Astrocyte of the spinal cord (primary cell): ENCODE results near the gene MBD3.

Experiments used
- DNase-seq: peaks from one replicate; pipeline ENCODE4 v3.0.0; 2011; ENCODE audit warnings: low read depth, low spot score
- H3K4me3 ChIP-seq: 2 replicates; pipeline ENCODE4 v1.5.1; 2011; ENCODE audit warnings: low read depth, mild to moderate bottlenecking, low read length, moderate library complexity
- CTCF ChIP-seq: IDR thresholded peaks from 2 replicates; pipeline ENCODE4 v1.5.1; 2012; ENCODE audit warnings: low read depth, mild to moderate bottlenecking, low read length, inconsistent platforms
- in situ Hi-C: cut with HindIII; loops from 2 replicates; pipeline ENCODE4 v1.10.0; 2017; ENCODE audit warnings: low sequenced_read_pairs

Gene MBD3

GRCh38 chr19:1587872-1588271, 4.8 kb downstream of the MBD3 start:
- H3K4me3 ChIP-seq, result no peak overlapping the region
- no peak for DNase-seq
- in situ Hi-C loops, result no loop called here
- TF ChIP-seq CTCF, result no peak

GRCh38 chr19:1585243-1585580, 7.5 kb downstream of the MBD3 start:
- H3K4me3 ChIP-seq, result no peak overlapping the region
- in situ Hi-C loops, result no loop called here
- no peak for TF ChIP-seq CTCF
- no peak for DNase-seq

- DNase-seq, result no peak
- in situ Hi-C loops, result no loop called here
- no peak for TF ChIP-seq CTCF
- no peak overlapping the region for H3K4me3 ChIP-seq
These were observed 8.0 kb downstream of the MBD3 start for GRCh38 chr19:1584500-1585242.

- no peak for DNase-seq
- in situ Hi-C loops, result no loop called here
- no peak overlapping the region for H3K4me3 ChIP-seq
- TF ChIP-seq CTCF, result no peak
These were observed 10.5 kb downstream of the MBD3 start for GRCh38 chr19:1582201-1582600.

- in situ Hi-C loops, result no loop called here
- DNase-seq, result no peak
- H3K4me3 ChIP-seq, result no peak overlapping the region
- TF ChIP-seq CTCF, result no peak
These were observed 11.7 kb downstream of the MBD3 start for GRCh38 chr19:1580957-1581356.

GRCh38 chr19:1580382-1580781, 12.3 kb downstream of the MBD3 start:
- TF ChIP-seq CTCF, result no peak
- no peak overlapping the region for H3K4me3 ChIP-seq
- in situ Hi-C loops, result no loop called here
- no peak for DNase-seq

- DNase-seq, result no peak
- in situ Hi-C loops, result no loop called here
- H3K4me3 ChIP-seq, result no peak overlapping the region
- no peak for TF ChIP-seq CTCF
These were observed 13.4 kb downstream of the MBD3 start for GRCh38 chr19:1579222-1579621.
